Activated T-cell treated with anti-CD3 and anti-CD28 coated beads, Interleukin-2, amount 50 U/mL, for 72 hours (primary cell): ENCODE results near the gene GSTM3. TPM values are rescaled to one million over a fixed set of nuclear protein-coding genes. Genes with fewer than 3 reads are reported as not detected.
"Not testable (repeated sequence)": the region's sequence is repeated elsewhere in the genome, so short reads cannot be mapped to it uniquely, and the experiment has no call there.

ENCODE experiments used
- ATAC-seq, 2 donors: fragments of 150-1000 bp; cut with Tn5 transposase; replicated peaks in 1 of 2; 2 replicates each; pipeline ENCODE4 v1.10.0; 2021; ENCODE audit warnings: moderate library complexity in 2 of 2, mild to moderate bottlenecking in 1 of 2
- DNase-seq, 2 donors: peaks; one replicate each; pipeline ENCODE4 v3.0.0; 2021 to 2022; ENCODE audit warnings: mixed read lengths in 1 of 2
- H3K27ac Mint-ChIP-seq: one replicate; pipeline ENCODE4 v1.8.0; 2022; ENCODE audit warnings: mild to moderate bottlenecking, moderate library complexity, mixed read lengths
- H3K27me3 Mint-ChIP-seq: one replicate; pipeline ENCODE4 v1.8.0; 2022; ENCODE audit warnings: low read depth, mixed read lengths
- H3K36me3 Mint-ChIP-seq, 2 donors: one replicate each; pipeline ENCODE4 v1.8.0; 2022; ENCODE audit warnings: mixed read lengths in 2 of 2, mild to moderate bottlenecking in 1 of 2; ENCODE audit not compliant: insufficient read depth in 2 of 2
- H3K4me1 Mint-ChIP-seq: one replicate; pipeline ENCODE4 v1.8.0; 2022; ENCODE audit warnings: low read depth, mixed read lengths
- H3K4me3 Mint-ChIP-seq, 2 donors: one replicate each; pipeline ENCODE4 v1.8.0; 2022; ENCODE audit warnings: mild to moderate bottlenecking in 2 of 2, mixed read lengths in 2 of 2, moderate library complexity in 2 of 2
- H3K9me3 Mint-ChIP-seq, 2 donors: one replicate each; pipeline ENCODE4 v1.8.0; 2022; ENCODE audit warnings: mixed read lengths in 2 of 2
- total RNA-seq, 2 donors: library from RNA; stranded (reverse); gene quantifications; one replicate each; pipeline ENCODE4 v1.2.3, GENCODE V29; 2022

GSTM3 gene
- total RNA-seq, 2 donors from 2014 or later = 8.1 to 13.3 TPM

GRCh38 chr1:109762821-109763645, 22.2 kb upstream of the GSTM3 start:
- peaks cover 4% of the 10 kb centered on the region for H3K4me1 Mint-ChIP-seq
- no peaks in the 10 kb centered on the region for H3K27me3 Mint-ChIP-seq
- ATAC-seq = no peak
- H3K4me3 Mint-ChIP-seq = no peak overlapping the region
- H3K36me3 Mint-ChIP-seq = no peaks in the 10 kb centered on the region
- no peaks in the 10 kb centered on the region for H3K9me3 Mint-ChIP-seq
- DNase-seq = no peak
- H3K27ac Mint-ChIP-seq = no peak overlapping the region

GRCh38 chr1:109762039-109762585, 21.3 kb upstream of the GSTM3 start:
- Mint-ChIP-seq H3K27me3 (no peaks in the 10 kb centered on the region), H3K9me3 (no peaks in the 10 kb centered on the region), H3K4me3 (no peak overlapping the region), H3K36me3 (no peaks in the 10 kb centered on the region), H3K27ac (no peak overlapping the region), H3K4me1 (peaks cover 4% of the 10 kb centered on the region)
- no peak for DNase-seq
- ATAC-seq = no peak

GRCh38 chr1:109761227-109762038, 20.6 kb upstream of the GSTM3 start:
- Mint-ChIP-seq H3K27ac (no peak overlapping the region), H3K4me1 (peaks cover 4% of the 10 kb centered on the region), H3K4me3 (no peak overlapping the region), H3K36me3 (no peaks in the 10 kb centered on the region), H3K27me3 (no peaks in the 10 kb centered on the region), H3K9me3 (no peaks in the 10 kb centered on the region)
- DNase-seq = no peak
- ATAC-seq = no peak

GRCh38 chr1:109760581-109761226, 19.9 kb upstream of the GSTM3 start:
- ATAC-seq = no peak
- H3K27ac Mint-ChIP-seq = no peak overlapping the region

GRCh38 chr1:109759513-109760334, 18.9 kb upstream of the GSTM3 start:
- no peaks in the 10 kb centered on the region for H3K9me3 Mint-ChIP-seq
- H3K36me3 Mint-ChIP-seq = no peaks in the 10 kb centered on the region
- no peak for ATAC-seq
- H3K27ac Mint-ChIP-seq = no peak overlapping the region
- DNase-seq = no peak
- H3K27me3 Mint-ChIP-seq = no peaks in the 10 kb centered on the region
- H3K4me3 Mint-ChIP-seq = no peak overlapping the region
- peaks cover 4% of the 10 kb centered on the region for H3K4me1 Mint-ChIP-seq

More at GRCh38 chr1:109760581-109761226, 19.9 kb upstream of the GSTM3 start:
- Mint-ChIP-seq H3K36me3 (no peaks in the 10 kb centered on the region), H3K9me3 (no peaks in the 10 kb centered on the region), H3K27me3 (no peaks in the 10 kb centered on the region), H3K4me1 (peaks cover 4% of the 10 kb centered on the region), H3K4me3 (no peak overlapping the region)
- DNase-seq = no peak

GRCh38 chr1:109757936-109758786, 17.3 kb upstream of the GSTM3 start:
- no peaks in the 10 kb centered on the region for H3K4me1 Mint-ChIP-seq
- H3K27me3 Mint-ChIP-seq = no peaks in the 10 kb centered on the region
- ATAC-seq (no peak), DNase-seq (no peak)
- H3K9me3 Mint-ChIP-seq = no peaks in the 10 kb centered on the region
- H3K27ac Mint-ChIP-seq = no peak overlapping the region
- no peak overlapping the region for H3K4me3 Mint-ChIP-seq
- no peaks in the 10 kb centered on the region for H3K36me3 Mint-ChIP-seq

GRCh38 chr1:109756848-109757521, 16.1 kb upstream of the GSTM3 start:
- Mint-ChIP-seq H3K4me1 (no peaks in the 10 kb centered on the region), H3K27ac (no peak overlapping the region), H3K9me3 (no peaks in the 10 kb centered on the region), H3K36me3 (no peaks in the 10 kb centered on the region), H3K27me3 (peaks cover 6% of the 10 kb centered on the region), H3K4me3 (no peak overlapping the region)
- no peak for DNase-seq
- no peak for ATAC-seq

- not testable (repeated sequence) for H3K9me3 Mint-ChIP-seq, DNase-seq, H3K4me3 Mint-ChIP-seq, H3K36me3 Mint-ChIP-seq, H3K27ac Mint-ChIP-seq, ATAC-seq, H3K4me1 Mint-ChIP-seq
- H3K27me3 Mint-ChIP-seq = peaks cover 12% of the 10 kb centered on the region
Measured at GRCh38 chr1:109756325-109756724, 15.5 kb upstream of the GSTM3 start.

GRCh38 chr1:109754738-109755137, 13.9 kb upstream of the GSTM3 start:
- Mint-ChIP-seq H3K9me3 (no peaks in the 10 kb centered on the region), H3K4me1 (no peaks in the 10 kb centered on the region), H3K27ac (no peak overlapping the region), H3K27me3 (peaks cover 19% of the 10 kb centered on the region), H3K36me3 (no peaks in the 10 kb centered on the region), H3K4me3 (no peak overlapping the region)
- DNase-seq (no peak), ATAC-seq (no peak)

GRCh38 chr1:109751531-109752260, 10.9 kb upstream of the GSTM3 start:
- H3K4me1 Mint-ChIP-seq = no peaks in the 10 kb centered on the region

GRCh38 chr1:109750920-109751319, 10.1 kb upstream of the GSTM3 start:
- Mint-ChIP-seq H3K36me3 (no peaks in the 10 kb centered on the region), H3K4me1 (no peaks in the 10 kb centered on the region), H3K27ac (no peak overlapping the region), H3K9me3 (no peaks in the 10 kb centered on the region), H3K4me3 (no peak overlapping the region), H3K27me3 (peaks cover 33% of the 10 kb centered on the region)
- no peak for ATAC-seq
- no peak for DNase-seq

More at GRCh38 chr1:109751531-109752260, 10.9 kb upstream of the GSTM3 start:
- ATAC-seq = no peak
- H3K27me3 Mint-ChIP-seq = peaks cover 33% of the 10 kb centered on the region
- no peaks in the 10 kb centered on the region for H3K36me3 Mint-ChIP-seq
- DNase-seq = no peak
- no peak overlapping the region for H3K27ac Mint-ChIP-seq
- no peaks in the 10 kb centered on the region for H3K9me3 Mint-ChIP-seq
- no peak overlapping the region for H3K4me3 Mint-ChIP-seq
